Measurements from ENCODE around the gene C1QTNF8.

DNA sequence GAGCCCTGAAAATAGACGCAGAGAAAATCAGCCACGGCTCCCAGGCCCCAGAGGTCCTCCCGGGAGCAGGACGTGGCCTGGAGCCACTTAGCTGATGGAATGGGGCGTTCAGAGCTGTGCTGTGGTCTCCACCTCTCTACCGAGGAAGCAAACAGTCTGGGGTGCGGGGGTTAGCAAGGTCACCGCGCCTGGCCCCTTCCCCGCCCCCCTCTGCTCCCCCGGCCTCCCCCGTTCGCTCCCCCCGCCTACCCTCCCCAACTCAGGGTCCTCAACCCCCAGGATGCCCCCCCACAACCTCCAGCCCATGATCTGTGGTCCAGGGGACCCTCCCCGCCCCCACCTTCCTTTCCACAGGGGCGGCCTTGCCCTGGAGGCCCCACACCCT lies 20.6 kb upstream of the C1QTNF8 start:
- TF ChIP-seq, protein P1, sequence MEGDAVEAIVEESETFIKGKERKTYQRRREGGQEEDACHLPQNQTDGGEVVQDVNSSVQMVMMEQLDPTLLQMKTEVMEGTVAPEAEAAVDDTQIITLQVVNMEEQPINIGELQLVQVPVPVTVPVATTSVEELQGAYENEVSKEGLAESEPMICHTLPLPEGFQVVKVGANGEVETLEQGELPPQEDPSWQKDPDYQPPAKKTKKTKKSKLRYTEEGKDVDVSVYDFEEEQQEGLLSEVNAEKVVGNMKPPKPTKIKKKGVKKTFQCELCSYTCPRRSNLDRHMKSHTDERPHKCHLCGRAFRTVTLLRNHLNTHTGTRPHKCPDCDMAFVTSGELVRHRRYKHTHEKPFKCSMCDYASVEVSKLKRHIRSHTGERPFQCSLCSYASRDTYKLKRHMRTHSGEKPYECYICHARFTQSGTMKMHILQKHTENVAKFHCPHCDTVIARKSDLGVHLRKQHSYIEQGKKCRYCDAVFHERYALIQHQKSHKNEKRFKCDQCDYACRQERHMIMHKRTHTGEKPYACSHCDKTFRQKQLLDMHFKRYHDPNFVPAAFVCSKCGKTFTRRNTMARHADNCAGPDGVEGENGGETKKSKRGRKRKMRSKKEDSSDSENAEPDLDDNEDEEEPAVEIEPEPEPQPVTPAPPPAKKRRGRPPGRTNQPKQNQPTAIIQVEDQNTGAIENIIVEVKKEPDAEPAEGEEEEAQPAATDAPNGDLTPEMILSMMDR (IDR thresholded peaks at IDR 0.05) = no peak
- no peak for TF ChIP-seq EZH2 (IDR thresholded peaks at IDR 0.05; ENCODE audit: borderline replicate concordance, insufficient read depth, low read depth, low read length, poor library complexity, severe bottlenecking)

Data from B cell (primary cell).